ENCODE measurements around the gene PPP1R1B. TPM values are rescaled to one million over a fixed set of nuclear protein-coding genes. Genes with fewer than 3 reads are reported as not detected.

PPP1R1B gene
- total and polyA plus RNA-seq, 9 of the 15 experiments (the other 6 are each of a cell fraction or from before 2014, with no cell fraction given), result 0.07 to 0.18 (median 0.10) TPM; not detected in 4

GRCh38 chr17:39663688-39664580 is 37.2 kb downstream of the PPP1R1B start:
- Histone ChIP-seq H3K4me3 (no peak overlapping the region), H3K4me1 (replicated peaks in 1 of 2; ENCODE audit: control insufficient read depth in 2 of 2, insufficient read depth in 2 of 2, low read length in 2 of 2) (peaks cover 29 to 84% of the 10 kb centered on the region in 2 experiments), H3K36me3 (ENCODE audit: control insufficient read depth, insufficient read depth, low read length) (peaks cover 41% of the 10 kb centered on the region; the same call in 1 of the 3 replicates), H3K27me3 (ENCODE audit: control insufficient read depth in 2 of 2, insufficient read depth in 2 of 2, low read length in 2 of 2) (no peaks in the 10 kb centered on the region), H4K20me1 (replicated peaks; ENCODE audit: control insufficient read depth, insufficient read depth, low read length) (no peaks in the 10 kb centered on the region), H3K9ac (ENCODE audit: insufficient read depth in 1 of 2, low read depth in 2 of 2, low read length in 2 of 2) (peak overlapping the region in 1 of 2 experiments; percentile 82; a peak in 2 of 4 replicates), H2AFZ (ENCODE audit: low read depth, low read length) (peak overlapping the region; percentile 51; the same call in 1 of the 2 replicates), H3K79me2 (ENCODE audit: control insufficient read depth, insufficient read depth, low read length) (peaks cover 7% of the 10 kb centered on the region; the same call in 2 of the 3 replicates), H3K4me2 (ENCODE audit: insufficient read depth, low read length) (peak overlapping the region; percentile 27; the same call in 1 of the 2 replicates), H3K27ac (ENCODE audit: extremely low read depth, low read depth, low read length) (peak overlapping the region; percentile 11), H3K9me3 (replicated peaks; ENCODE audit: control insufficient read depth, insufficient read depth, low read depth, low read length) (no peaks in the 10 kb centered on the region), H3K9me1 (ENCODE audit: control insufficient read depth, insufficient read depth, low read length) (no peaks in the 10 kb centered on the region)
- intact Hi-C loops (cut with micrococcal nuclease), result no loop called here
- peak; percentile 73 to 80 (median 76) for DNase-seq (ENCODE audit: extremely low read depth in 1 of 4, low spot score in 3 of 4)
- ATAC-seq, result peak; percentile 77
- peak; percentile 77 for FAIRE-seq
- ChIA-PET CTCF (ENCODE audit: low intra/inter-chr PET ratio) (interaction anchor here (0.6 to 0.7 kb wide), 2 partner anchors 10 to 19 kb away, joined by 3 read pairs; no protein-coding TSS in a partner anchor), POLR2A (interaction anchor here (0.7 to 1.0 kb wide), 3 partner anchors 11 to 26 kb away, joined by 3 to 4 read pairs (median 4); partner anchors contain the start of gene PGAP3)
- in situ Hi-C loops (cut with MboI), result no loop called here
- BruUV-seq (replicated peaks), result no TSS peak
- 6% methylated on average over 15 of the region's 17 CpGs for WGBS (ENCODE audit: insufficient coverage, low coverage, missing lambda C conversion rate)
- TF ChIP-seq NR4A1 (CRISPR knock-in tag; IDR thresholded peaks at IDR 0.05) (peak; percentile 11; the same call in 1 of the 2 replicates), NR4A1 (tag; IDR thresholded peaks at IDR 0.05) (no peak), RBM25 (IDR thresholded peaks at IDR 0.05; ENCODE audit: low read depth, low read length, severe bottlenecking) (peak; percentile 82), MEIS2 (IDR thresholded peaks at IDR 0.05; ENCODE audit: partially characterized antibody) (no peak), SRF (CRISPR knock-in tag; IDR thresholded peaks at IDR 0.05) (peak in 1 of 2 experiments; percentile 26; a peak in 1 of 4 replicates), CTCF (IDR thresholded peaks at IDR 0.05 in 2 of 3, conservative IDR thresholded peaks at IDR 0.05 in 1 of 3; ENCODE audit: insufficient read depth in 2 of 3, low read depth in 1 of 3, low read length in 3 of 3) (0 out of 6 replicates have a peak, but pooled peaks of 1 of the 3 experiments have one; percentile 0), ZFP36 (IDR thresholded peaks at IDR 0.05; ENCODE audit: low read depth, low read length, partially characterized antibody) (peak; percentile 90), BRF1 (IDR thresholded peaks at IDR 0.05; ENCODE audit: borderline replicate concordance, extremely low read depth, insufficient read length) (no peak), POLR2G (IDR thresholded peaks at IDR 0.05; ENCODE audit: low read depth, low read length) (peak; percentile 66), ZNF316 (IDR thresholded peaks at IDR 0.05) (peak; percentile 79), ZNF41 (CRISPR knock-in tag; conservative IDR thresholded peaks at IDR 0.05) (no peak), POLR2AphosphoS5 (IDR thresholded peaks at IDR 0.05; ENCODE audit: control insufficient read depth, insufficient read depth, low read depth, low read length) (0 out of 2 replicates have a peak, but pooled peaks have one; percentile 22), ZNF282 (CRISPR knock-in tag; IDR thresholded peaks at IDR 0.05) (no peak)
- TF ChIP-seq, protein P1, sequence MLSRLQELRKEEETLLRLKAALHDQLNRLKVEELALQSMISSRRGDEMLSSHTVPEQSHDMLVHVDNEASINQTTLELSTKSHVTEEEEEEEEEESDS (CRISPR knock-in tag; IDR thresholded peaks at IDR 0.05), result no peak
- TF ChIP-seq, protein P2, sequence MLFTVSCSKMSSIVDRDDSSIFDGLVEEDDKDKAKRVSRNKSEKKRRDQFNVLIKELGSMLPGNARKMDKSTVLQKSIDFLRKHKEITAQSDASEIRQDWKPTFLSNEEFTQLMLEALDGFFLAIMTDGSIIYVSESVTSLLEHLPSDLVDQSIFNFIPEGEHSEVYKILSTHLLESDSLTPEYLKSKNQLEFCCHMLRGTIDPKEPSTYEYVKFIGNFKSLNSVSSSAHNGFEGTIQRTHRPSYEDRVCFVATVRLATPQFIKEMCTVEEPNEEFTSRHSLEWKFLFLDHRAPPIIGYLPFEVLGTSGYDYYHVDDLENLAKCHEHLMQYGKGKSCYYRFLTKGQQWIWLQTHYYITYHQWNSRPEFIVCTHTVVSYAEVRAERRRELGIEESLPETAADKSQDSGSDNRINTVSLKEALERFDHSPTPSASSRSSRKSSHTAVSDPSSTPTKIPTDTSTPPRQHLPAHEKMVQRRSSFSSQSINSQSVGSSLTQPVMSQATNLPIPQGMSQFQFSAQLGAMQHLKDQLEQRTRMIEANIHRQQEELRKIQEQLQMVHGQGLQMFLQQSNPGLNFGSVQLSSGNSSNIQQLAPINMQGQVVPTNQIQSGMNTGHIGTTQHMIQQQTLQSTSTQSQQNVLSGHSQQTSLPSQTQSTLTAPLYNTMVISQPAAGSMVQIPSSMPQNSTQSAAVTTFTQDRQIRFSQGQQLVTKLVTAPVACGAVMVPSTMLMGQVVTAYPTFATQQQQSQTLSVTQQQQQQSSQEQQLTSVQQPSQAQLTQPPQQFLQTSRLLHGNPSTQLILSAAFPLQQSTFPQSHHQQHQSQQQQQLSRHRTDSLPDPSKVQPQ (CRISPR knock-in tag; IDR thresholded peaks at IDR 0.05; ENCODE audit: borderline replicate concordance), result no peak
